Anterior cingulate cortex (tissue), 58 donors: ENCODE data around the gene HARBI1.

Source experiments
- DNase-seq, 58 donors: peaks; one replicate each; lab custom pipeline; 2025; lab: John Stamatoyannopoulos, UW

The HARBI1 gene

DNA sequence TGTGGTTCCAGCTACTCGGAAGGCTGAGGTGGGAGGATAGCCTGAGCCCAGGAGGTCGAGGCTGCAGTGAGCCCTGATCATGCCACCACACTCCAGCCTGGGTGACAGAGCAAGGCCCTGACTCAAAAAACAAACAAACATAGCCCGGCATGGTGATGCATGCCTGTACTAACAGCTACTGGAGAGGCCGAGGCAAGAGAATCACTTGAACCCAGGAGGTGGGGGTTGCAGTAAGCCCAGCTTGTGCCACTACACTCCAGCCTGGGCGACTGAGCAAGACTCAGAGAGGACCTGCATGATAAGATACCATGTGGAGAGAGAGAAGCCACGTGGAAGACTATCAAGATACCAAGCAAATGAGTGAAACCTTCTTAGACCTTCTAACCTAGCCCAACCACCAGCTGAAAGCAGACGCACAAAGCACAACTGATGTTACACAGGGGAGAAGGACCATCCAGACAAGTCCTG lies 59.3 kb downstream of the HARBI1 start:
- DNase-seq: no peak

DNA sequence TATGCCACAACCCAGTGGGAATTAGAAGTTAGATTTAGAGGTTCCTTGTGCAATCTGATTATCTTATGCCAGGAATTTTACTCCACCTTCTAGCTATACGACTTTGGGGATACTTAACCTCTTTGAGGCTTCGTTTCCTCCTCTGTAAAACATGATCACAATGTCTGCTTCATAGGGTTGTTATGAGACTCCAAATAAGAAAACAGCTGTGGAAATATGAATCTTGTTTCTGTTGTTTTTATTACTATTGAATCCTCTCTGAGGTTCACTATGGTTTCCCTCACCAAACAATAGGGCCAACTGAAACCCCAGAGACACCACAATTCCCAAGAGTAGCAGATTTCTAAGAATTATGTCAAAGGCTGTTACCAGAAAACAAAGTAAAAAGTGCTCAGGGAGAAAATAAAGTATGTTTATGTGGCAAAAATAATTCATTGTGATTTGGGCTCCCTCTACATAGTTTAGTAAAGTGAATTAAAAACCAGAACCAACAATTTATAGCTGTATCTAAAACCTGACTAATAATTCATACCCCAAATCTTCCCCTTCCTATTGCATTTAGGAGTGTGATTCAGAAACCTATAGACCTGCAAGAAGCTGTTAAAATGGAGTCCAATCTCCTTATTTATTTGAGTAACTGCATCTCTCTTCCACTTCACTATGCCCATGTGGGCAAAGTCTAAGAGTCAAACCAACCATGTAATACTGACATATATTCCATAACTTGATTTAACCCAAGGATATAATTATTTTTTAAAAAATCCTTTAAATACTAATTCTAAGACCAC lies 61.6 kb downstream of the HARBI1 start:
- DNase-seq: no peak

DNA sequence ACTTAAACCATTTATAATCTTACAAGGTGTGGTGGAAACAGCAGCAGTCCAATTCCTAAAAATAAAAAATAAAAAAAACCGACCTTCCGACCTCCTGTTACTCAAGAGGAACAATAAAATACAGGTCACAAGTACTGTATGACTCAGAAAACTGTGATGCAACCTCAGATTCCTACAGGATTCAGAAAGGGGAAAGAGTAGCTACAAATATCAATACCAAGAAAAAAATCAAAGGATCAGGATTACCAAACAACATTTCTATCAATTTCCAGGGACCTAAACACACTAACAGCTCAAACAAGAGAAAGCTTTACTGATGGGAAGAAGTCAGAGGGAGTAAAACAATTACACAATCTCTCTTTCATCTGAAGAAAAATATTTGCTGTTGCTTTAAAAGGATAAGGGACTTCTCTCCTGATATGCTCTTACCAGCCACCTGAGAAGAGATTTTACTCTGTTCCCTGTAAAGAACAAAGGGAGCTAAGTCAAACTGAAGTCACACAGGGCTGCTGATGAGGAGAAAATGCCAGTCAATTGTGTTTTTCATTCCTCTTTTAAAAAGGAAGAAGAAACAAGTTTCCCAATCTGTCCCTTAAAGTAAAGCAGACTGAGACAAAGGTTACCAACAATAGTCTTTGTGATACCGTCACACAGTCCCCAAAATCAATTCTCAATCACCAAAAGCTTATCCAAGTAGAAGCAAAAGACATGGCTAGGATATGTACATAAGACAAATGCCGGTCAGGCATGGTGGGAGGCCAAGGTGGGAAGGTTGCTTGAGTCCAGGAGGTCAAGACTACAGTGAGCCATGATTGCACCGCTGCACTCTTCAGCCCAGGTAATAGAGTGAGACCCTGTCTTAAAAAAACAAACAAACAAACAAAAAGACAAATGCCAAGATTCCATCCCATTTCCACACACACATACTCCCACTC lies 62.5 kb downstream of the HARBI1 start:
- DNase-seq: no peak

DNA sequence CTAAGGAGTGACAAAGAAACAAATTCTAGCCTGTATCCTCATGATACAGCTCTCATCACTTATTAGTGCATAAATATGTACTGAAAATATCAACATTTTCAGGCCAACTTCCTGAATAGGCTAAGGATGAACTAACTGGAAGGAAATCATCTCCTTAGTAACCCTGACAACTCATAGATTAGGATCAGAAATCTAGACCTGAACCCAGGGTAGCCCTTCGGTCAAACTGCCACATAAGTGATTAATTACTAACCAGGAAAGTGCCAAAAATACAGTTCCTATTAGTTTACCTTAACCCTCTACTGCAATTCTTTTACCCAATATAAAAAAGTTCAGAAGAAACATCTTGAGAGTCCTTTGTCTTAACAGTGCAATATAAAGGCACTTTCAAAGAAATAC lies 63.2 kb downstream of the HARBI1 start:
- DNase-seq: no peak
